HEK293T (cell line): Measurements from ENCODE around the gene RNF38.

Experiments used
- ARNT ChIP-seq: fragments of 450-650 bp; IDR thresholded peaks from 2 replicates; pipeline ENCODE4 v1.6.1; 2017; ENCODE audit warnings: mild to moderate bottlenecking
- BHLHE40 ChIP-seq: fragments of 450-650 bp; IDR thresholded peaks from 2 replicates; pipeline ENCODE4 v1.6.1; 2016; ENCODE audit warnings: mild to moderate bottlenecking, moderate library complexity, borderline replicate concordance
- CTBP1 ChIP-seq: fragments of 450-650 bp; IDR thresholded peaks from 2 replicates; pipeline ENCODE4 v1.6.1; 2016; ENCODE audit warnings: borderline replicate concordance
- ELF4 ChIP-seq: fragments of 450-650 bp; IDR thresholded peaks from 2 replicates; pipeline ENCODE4 v1.6.1; 2017; ENCODE audit warnings: antibody characterized with exemption
- FOXA1 ChIP-seq: fragments of 450-650 bp; IDR thresholded peaks from 2 replicates; pipeline ENCODE4 v1.6.1; 2016; ENCODE audit warnings: mild to moderate bottlenecking
- FOXK2 ChIP-seq: fragments of 450-650 bp; IDR thresholded peaks from 2 replicates; pipeline ENCODE4 v1.6.1; 2016; ENCODE audit warnings: mild to moderate bottlenecking
- FOXM1 ChIP-seq: fragments of 450-650 bp; IDR thresholded peaks from 2 replicates; pipeline ENCODE4 v1.6.1; 2017; ENCODE audit warnings: mild to moderate bottlenecking, borderline replicate concordance
- L3MBTL2 ChIP-seq: fragments of 450-650 bp; conservative IDR thresholded peaks from 2 replicates; pipeline ENCODE4 v1.6.1; 2016; ENCODE audit warnings: mild to moderate bottlenecking
- LEF1 ChIP-seq: fragments of 450-650 bp; IDR thresholded peaks from 2 replicates; pipeline ENCODE4 v1.6.1; 2017; ENCODE audit warnings: mild to moderate bottlenecking, borderline replicate concordance
- PKNOX1 ChIP-seq: fragments of 450-650 bp; IDR thresholded peaks from 2 replicates; pipeline ENCODE4 v1.6.1; 2016
- SP1 ChIP-seq: fragments of 450-650 bp; IDR thresholded peaks from 2 replicates; pipeline ENCODE4 v1.6.1; 2017
- SUZ12 ChIP-seq: fragments of 450-650 bp; IDR thresholded peaks from 2 replicates; pipeline ENCODE4 v1.6.1; 2016; ENCODE audit warnings: mild to moderate bottlenecking
- TARDBP ChIP-seq: fragments of 450-650 bp; IDR thresholded peaks from 2 replicates; pipeline ENCODE4 v1.6.1; 2016
- ZNF384 ChIP-seq: fragments of 450-650 bp; IDR thresholded peaks from 2 replicates; pipeline ENCODE4 v1.6.1; 2016

- no peak for TF ChIP-seq ZNF384
- no peak for TF ChIP-seq FOXK2
- no peak for TF ChIP-seq FOXA1
- no peak for TF ChIP-seq PKNOX1
- no peak for TF ChIP-seq ARNT
- no peak for TF ChIP-seq FOXM1
- TF ChIP-seq ELF4 = no peak
- TF ChIP-seq SUZ12 = no peak
- TF ChIP-seq TARDBP = no peak
- TF ChIP-seq L3MBTL2 = no peak
- no peak for TF ChIP-seq LEF1
- no peak for TF ChIP-seq CTBP1
- no peak for TF ChIP-seq SP1
- no peak for TF ChIP-seq BHLHE40
These were observed 31.0 kb upstream of the RNF38 start for GRCh38 chr9:36431078-36431477.
